GM11168 (cell line): ENCODE data around the gene HIVEP3.

Source experiments
- in situ Hi-C: fragments of 300-500 bp; cut with MboI; formaldehyde crosslinking; loops from one replicate; pipeline ENCODE4 v1.12.0; 2022; ENCODE audit warnings: low sequenced_read_pairs; ENCODE audit not compliant: unreplicated experiment

Gene HIVEP3

DNA sequence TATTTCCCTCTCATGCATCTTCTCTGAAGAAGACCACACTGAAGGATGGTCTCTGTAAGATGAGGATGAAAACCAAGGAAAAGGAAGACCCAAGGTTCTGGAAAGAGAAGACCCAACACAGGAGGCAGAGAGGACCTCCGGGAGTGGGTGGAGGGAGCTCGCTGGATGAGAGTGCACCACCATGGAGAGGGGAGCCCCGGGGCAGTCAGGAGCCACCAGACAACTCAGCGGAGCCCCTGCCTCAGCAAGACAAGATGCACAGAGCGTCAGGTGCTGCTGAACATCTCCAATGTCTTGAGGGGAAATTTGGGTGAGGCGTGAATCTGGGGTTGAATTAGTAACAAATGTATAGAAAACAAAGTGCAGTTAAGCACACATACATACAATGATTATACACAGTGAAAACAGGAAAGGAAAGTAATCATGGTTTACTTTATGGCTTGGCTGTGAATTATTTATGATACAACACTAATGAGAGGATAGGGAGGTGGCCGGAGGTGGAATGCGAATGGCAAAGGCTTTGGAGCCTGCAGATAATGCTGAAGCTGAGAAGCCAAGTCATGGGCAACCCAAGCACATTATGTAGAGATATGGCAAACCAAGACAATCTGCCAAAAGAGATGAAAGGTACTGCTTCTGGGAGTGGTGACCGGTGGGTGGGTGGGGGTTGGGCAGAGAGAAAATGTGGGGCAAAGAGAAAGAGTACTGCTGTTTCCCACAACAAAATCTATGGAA is 353.8 kb downstream of the HIVEP3 start:
- in situ Hi-C loops = loop anchor here (25.0 kb wide), 1 partner anchor 597 kb away; the partner anchor contains the start of genes GUCA2A and GUCA2B

- in situ Hi-C loops = loop anchor here (25.0 kb wide), 1 partner anchor 600 kb away; the partner anchor contains the start of genes GUCA2A and GUCA2B
Measured at GRCh38 chr1:41562328-41562727, 356.4 kb downstream of the HIVEP3 start.

GRCh38 chr1:41560931-41561330 is 357.8 kb downstream of the HIVEP3 start:
- in situ Hi-C loops = loop anchor here (25.0 kb wide), 1 partner anchor 601 kb away; the partner anchor contains the start of genes GUCA2A and GUCA2B

DNA sequence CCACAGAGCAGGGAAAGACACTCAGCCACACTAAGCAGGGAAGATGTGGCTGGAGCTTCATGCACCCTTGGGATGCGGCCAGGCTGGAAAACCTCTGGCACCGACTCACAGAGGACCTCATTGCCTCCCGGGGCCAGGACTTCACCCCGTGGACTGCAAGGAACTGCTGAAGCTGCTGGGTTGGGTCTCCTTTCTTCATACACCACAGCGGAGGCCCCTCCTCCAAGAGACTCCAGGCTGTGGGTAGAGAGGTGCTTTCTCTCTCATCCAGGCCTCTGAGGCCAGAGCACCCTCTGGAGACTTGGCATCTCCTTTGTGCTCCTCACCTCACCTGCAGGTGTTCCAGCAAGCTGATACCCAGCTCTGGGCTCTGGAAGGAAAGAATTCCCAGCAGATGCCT is 358.2 kb downstream of the HIVEP3 start:
- in situ Hi-C loops = loop anchor here (25.0 kb wide), 1 partner anchor 602 kb away; the partner anchor contains the start of genes GUCA2A and GUCA2B

DNA sequence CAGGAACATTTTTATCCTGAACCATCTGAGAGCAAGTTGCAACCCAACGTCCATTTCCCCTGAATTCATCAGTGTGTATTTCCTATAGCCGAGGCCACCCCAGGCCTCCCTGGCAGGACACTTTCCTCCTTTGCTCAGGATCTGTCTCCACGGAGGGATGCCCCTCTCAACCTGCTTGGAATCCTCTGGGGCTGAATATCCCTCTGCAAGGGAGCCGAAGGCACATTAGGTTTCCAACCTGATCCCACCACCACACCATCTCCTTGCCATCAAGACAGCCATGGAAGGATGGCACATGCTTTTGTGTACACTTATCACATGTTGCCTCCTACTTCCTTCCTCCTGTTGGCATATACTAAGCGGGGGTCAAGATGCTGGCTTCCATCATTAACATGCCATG is 359.4 kb downstream of the HIVEP3 start:
- in situ Hi-C loops = loop anchor here (25.0 kb wide), 1 partner anchor 603 kb away; the partner anchor contains the start of genes GUCA2A and GUCA2B

DNA sequence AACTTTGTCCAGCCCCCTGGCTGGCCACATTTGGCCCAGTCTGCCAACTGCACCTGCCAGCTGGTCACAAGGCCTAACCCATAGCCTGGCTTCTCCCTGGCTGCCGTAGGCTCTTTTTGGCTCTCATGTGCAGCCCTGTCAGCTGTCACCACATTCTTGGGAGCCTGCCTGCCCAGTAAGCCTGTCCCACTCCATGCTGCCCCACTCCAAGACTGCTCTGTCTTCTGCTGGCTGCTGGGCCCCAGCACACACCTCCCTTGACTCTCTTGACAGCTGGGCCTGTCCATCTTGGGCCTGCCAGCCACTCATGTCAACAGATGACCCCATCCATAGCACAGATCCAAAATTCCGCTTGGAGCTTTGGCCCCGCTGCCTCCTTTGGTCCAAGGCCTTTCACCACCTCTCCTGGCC is 360.0 kb downstream of the HIVEP3 start:
- in situ Hi-C loops = loop anchor here (25.0 kb wide), 1 partner anchor 604 kb away; the partner anchor contains the start of genes GUCA2A and GUCA2B

DNA sequence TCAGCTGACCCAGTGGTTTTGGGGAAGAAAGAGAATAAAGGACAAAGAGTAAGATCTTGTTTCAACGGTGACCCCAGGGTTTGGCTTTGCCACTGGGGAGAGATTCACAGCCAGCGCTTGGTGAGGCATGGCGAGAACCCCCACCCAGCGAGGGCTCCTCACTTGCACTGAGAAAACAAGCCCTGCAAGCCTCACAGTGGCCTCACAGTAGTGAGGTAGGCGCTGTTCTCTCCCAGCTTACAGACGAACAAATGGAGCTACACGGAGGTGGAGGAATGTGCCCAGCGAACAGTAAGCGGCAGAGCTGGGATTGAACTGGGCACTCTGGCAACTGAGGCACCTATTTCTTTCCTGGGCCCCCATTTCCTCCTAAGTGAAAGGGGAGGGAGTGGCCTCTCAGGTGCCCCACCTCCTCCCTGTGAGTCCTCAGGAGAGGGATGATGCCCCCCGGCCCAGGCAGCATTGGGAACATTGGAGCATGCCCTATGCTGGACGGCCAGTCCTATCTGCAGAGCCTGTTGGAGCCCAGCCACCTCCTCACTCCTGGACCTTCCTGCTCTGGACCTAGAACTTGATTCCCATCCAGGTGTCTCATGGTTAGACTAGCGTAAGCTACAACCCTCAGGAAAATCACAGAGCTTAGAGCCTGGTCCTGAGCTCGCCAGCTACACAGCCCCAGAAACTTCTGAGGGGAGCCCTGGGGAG is 360.8 kb downstream of the HIVEP3 start:
- in situ Hi-C loops = loop anchor here (25.0 kb wide), 1 partner anchor 604 kb away; the partner anchor contains the start of genes GUCA2A and GUCA2B

GRCh38 chr1:41554746-41555145 is 364.0 kb downstream of the HIVEP3 start:
- in situ Hi-C loops = loop anchor here (25.0 kb wide), 1 partner anchor 608 kb away; the partner anchor contains the start of genes GUCA2A and GUCA2B

DNA sequence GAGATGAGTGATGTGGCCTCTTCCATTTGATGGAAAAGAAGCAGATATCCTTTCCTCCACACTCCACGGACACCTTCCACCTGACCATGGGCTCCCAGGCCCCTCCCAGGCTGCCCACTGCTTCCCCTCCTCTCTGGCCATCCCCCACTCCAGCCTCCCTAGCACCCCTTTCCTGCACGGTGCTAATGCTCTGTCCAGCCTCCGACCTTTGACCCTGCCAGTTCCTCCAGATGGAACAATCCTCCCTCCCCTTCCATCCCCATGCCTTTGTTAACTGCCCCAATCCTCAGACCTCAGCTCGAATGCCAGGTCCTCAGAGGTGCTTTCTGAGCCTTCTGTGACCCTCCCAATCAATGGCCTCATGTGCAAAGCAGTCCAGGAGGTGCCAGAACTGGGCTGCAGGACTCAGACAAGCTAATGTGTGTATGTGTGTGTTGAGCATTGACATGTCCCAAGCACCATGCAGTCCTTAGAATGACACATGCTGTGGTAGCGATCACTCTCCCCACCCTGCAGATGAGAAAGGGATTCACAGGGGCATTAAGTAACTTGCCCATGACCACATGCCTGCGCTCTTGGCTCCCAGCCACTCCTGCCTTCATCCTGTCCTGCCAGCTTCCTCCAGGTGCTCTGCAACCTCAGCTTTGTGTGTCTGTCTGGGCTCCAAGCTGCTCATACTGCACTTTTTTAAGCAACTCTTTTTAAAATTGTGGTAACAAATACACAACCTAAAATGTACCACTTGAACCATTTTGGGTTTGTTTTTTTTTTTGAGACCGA is 370.8 kb downstream of the HIVEP3 start:
- in situ Hi-C loops = no loop called here

- in situ Hi-C loops = no loop called here
Measured at GRCh38 chr1:41547336-41547735, 371.4 kb downstream of the HIVEP3 start.

- in situ Hi-C loops = no loop called here
Measured at GRCh38 chr1:41546833-41547135, 371.9 kb downstream of the HIVEP3 start.

GRCh38 chr1:41545996-41546832 is 372.5 kb downstream of the HIVEP3 start:
- in situ Hi-C loops = no loop called here

DNA sequence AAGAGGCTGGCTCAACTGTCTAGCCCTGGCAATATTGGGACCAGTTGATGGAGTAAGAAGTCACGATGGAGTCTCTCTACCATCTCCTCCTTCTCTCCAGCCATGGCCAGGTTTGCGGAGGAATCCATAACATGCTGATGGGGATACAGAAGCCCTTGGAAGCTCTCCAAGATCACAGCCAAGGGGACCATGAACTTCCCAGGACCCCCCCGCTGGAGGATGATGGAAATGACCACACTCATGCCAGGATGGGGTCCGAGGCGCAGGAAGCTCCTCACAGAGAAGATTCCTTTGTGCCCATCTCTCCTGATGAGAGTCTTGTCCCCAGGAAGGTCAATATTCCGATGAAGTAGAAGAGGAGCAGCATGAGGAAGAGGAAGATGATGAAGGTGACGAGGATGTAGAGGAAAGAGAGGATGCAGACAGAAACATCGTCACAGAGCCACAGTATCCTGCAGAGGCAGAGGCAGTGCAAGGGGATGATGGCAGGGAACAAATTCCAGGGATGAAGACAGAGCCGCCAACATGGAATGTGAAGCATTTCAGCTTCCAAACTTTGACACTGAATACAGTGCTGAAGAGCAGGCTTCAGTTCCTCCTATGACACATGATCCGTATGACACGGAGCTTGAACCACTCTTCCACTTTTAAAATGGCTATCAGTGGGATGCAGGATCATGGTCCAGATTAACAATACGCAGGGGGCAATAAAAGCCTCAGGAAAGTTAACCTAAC is 376.4 kb downstream of the HIVEP3 start:
- in situ Hi-C loops = no loop called here

GRCh38 chr1:41541592-41541952 is 377.1 kb downstream of the HIVEP3 start:
- in situ Hi-C loops = no loop called here

DNA sequence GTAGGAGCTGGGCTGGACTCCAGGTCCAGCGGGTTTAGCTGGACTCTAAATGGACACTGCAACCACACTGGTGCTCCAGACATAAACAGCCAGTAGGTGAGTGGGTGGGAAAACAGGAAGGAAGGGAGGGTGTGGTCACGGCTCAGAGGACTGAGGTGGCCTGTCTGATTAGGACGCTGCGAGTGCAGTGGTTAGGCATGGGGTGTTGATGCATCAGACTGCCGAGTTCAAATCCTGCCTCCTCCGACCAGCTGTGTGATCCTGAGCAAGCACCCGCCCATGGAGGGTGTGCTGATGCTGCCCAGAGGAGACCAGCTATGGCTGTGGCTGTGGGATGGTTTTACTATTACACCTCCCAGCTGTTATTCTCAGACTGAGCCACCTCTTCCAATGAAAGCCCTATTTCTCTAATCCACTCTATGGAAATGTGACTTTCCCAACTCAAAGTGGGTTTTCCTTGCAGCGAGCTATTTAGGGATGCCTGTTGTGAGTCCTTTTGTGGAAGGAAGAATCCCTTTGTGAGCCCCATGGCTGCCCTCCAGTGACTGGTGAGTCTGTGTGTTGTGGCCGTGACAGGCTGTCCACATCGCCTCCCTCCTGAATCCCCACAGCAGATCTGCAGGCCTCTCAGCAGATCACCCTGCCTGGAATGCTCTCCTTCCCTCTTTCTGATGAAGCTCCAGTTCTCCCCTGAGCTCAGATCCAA is 377.7 kb downstream of the HIVEP3 start:
- in situ Hi-C loops = no loop called here

DNA sequence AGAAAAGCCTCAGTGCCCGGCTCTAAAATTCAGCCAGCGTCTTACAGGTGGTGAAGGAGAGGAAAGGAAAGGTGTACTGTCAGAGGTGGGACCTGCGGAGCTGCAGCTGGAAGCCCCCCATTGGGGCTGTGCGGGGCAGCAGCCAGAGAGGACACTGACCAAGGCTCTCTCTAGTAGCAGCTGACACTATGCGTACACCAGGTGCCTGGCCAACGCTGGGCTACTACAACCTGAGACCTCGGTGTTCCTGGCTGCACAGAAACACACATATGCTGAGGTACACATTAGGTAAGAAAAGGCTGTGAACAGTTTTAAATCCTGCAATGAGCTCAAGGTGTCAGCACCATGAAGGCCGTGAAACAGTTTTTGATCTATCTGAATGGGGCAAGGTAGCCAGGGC is 378.7 kb downstream of the HIVEP3 start:
- in situ Hi-C loops = no loop called here

GRCh38 chr1:41539418-41539805 is 379.3 kb downstream of the HIVEP3 start:
- in situ Hi-C loops = no loop called here

- in situ Hi-C loops = no loop called here
Measured at GRCh38 chr1:41538741-41539417, 379.8 kb downstream of the HIVEP3 start.
